ENCODE measurements around the gene FARS2.

DNA sequence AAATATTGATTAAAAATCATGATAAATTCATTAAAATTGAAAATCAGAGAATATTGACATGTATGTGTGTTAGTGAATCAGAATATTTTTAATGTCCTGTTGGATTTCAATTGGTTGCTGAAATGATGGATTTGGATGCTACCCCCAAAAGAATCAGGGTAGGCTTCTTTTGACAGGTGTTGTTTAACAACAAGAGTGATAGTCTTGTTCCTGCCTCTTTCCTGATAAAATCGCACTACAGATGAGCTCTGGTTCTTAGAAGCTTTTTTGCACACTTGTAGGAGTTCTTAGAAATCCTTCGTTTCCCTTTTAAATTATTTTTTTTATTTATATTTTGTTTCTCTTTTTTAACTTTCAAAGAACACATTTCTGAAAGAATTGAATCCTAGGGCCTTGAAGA, 259.5 kb downstream of the FARS2 start:
- TF ChIP-seq REST (IDR thresholded peaks at IDR 0.05; ENCODE audit: low read depth) (no peak), CTCF (IDR thresholded peaks at IDR 0.05 in 2 of 3, conservative IDR thresholded peaks at IDR 0.05 in 1 of 3; ENCODE audit: borderline replicate concordance in 1 of 3, insufficient read depth in 1 of 3, low read depth in 2 of 3, low read length in 2 of 3) (no peak), CEBPB (IDR thresholded peaks at IDR 0.05; ENCODE audit: low read depth) (no peak), POLR2A (IDR thresholded peaks at IDR 0.05; ENCODE audit: borderline replicate concordance, extremely low read depth, insufficient read depth, insufficient read length) (no peak), JUND (IDR thresholded peaks at IDR 0.05) (no peak), CBX3 (IDR thresholded peaks at IDR 0.05; ENCODE audit: low read depth) (no peak)

Measured in HCT116 (cell line).